SU-DHL-6 (cell line): ENCODE measurements around the gene PLAAT2.

ENCODE experiments used
- EZH2phosphoT487 ChIP-seq: fragments of 200-600 bp; sonication (generic), shearing (Covaris generic); conservative IDR thresholded peaks from 2 replicates; pipeline ENCODE4 v1.6.1; 2018; ENCODE audit warnings: mild to moderate bottlenecking, antibody characterized with exemption, low read length, moderate library complexity, mixed read lengths
- TF ChIP-seq, protein P1 (sequence below): fragments of 200-600 bp; sonication (generic); IDR thresholded peaks from one replicate; pipeline ENCODE4 v1.5.1; 2017; ENCODE audit warnings: antibody characterized with exemption, mild to moderate bottlenecking, low read length, moderate library complexity; ENCODE audit not compliant: insufficient read depth, poor library complexity, severe bottlenecking

DNA sequence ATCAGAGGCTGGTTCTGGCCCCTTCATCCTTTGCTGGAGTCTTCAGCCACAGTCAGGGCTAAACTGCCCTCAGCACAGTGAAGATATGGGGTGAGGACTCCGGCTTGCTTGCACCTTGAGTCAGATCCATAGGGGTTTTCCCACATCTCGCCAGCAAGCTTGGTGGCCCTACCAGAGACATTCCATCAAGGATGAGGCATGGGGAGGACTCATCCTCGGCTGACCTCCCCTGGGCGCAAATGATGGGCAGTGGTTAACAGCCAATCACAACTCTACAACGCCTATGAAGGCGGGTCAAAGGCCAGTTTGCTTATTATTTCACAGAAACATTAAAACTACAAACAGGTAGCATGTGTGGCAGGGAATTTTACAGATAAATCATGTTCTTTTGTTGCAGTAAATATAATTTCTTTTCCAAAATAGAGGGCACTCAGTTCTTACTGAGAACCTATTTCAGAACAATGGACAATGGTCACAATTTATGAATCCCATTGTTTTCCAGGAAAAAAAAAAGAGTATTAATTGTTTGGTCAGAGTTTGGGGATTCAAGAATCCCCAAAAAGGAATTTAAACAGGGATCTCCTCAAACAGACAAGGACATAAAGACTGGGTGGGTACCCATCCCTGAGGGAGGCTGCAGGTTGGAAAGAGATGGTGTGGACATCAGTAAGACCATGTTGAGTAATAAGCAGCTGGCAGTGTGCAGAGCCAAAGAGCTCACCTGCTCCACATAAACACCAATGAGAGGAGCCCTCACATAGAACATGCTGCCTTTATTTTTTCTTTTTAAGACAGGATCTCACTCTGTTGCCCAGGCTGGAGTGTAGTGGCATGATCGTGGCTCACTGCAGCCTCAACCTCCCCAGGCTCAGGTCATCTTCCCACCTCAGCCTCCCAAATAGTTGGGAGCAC, 36.3 kb upstream of the PLAAT2 start:
- TF ChIP-seq, protein P1, sequence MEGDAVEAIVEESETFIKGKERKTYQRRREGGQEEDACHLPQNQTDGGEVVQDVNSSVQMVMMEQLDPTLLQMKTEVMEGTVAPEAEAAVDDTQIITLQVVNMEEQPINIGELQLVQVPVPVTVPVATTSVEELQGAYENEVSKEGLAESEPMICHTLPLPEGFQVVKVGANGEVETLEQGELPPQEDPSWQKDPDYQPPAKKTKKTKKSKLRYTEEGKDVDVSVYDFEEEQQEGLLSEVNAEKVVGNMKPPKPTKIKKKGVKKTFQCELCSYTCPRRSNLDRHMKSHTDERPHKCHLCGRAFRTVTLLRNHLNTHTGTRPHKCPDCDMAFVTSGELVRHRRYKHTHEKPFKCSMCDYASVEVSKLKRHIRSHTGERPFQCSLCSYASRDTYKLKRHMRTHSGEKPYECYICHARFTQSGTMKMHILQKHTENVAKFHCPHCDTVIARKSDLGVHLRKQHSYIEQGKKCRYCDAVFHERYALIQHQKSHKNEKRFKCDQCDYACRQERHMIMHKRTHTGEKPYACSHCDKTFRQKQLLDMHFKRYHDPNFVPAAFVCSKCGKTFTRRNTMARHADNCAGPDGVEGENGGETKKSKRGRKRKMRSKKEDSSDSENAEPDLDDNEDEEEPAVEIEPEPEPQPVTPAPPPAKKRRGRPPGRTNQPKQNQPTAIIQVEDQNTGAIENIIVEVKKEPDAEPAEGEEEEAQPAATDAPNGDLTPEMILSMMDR, result no peak
- TF ChIP-seq EZH2phosphoT487, result no peak
